Measurements from ENCODE around the gene WAPL.
"Not testable (repeated sequence)": the region's sequence is repeated elsewhere in the genome, so short reads cannot be mapped to it uniquely, and the experiment has no call there.

WAPL gene, protein sequence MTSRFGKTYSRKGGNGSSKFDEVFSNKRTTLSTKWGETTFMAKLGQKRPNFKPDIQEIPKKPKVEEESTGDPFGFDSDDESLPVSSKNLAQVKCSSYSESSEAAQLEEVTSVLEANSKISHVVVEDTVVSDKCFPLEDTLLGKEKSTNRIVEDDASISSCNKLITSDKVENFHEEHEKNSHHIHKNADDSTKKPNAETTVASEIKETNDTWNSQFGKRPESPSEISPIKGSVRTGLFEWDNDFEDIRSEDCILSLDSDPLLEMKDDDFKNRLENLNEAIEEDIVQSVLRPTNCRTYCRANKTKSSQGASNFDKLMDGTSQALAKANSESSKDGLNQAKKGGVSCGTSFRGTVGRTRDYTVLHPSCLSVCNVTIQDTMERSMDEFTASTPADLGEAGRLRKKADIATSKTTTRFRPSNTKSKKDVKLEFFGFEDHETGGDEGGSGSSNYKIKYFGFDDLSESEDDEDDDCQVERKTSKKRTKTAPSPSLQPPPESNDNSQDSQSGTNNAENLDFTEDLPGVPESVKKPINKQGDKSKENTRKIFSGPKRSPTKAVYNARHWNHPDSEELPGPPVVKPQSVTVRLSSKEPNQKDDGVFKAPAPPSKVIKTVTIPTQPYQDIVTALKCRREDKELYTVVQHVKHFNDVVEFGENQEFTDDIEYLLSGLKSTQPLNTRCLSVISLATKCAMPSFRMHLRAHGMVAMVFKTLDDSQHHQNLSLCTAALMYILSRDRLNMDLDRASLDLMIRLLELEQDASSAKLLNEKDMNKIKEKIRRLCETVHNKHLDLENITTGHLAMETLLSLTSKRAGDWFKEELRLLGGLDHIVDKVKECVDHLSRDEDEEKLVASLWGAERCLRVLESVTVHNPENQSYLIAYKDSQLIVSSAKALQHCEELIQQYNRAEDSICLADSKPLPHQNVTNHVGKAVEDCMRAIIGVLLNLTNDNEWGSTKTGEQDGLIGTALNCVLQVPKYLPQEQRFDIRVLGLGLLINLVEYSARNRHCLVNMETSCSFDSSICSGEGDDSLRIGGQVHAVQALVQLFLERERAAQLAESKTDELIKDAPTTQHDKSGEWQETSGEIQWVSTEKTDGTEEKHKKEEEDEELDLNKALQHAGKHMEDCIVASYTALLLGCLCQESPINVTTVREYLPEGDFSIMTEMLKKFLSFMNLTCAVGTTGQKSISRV (N-terminal part only)
- total RNA-seq = 216 to 250 (median 241) reads per million in 4 experiments

DNA sequence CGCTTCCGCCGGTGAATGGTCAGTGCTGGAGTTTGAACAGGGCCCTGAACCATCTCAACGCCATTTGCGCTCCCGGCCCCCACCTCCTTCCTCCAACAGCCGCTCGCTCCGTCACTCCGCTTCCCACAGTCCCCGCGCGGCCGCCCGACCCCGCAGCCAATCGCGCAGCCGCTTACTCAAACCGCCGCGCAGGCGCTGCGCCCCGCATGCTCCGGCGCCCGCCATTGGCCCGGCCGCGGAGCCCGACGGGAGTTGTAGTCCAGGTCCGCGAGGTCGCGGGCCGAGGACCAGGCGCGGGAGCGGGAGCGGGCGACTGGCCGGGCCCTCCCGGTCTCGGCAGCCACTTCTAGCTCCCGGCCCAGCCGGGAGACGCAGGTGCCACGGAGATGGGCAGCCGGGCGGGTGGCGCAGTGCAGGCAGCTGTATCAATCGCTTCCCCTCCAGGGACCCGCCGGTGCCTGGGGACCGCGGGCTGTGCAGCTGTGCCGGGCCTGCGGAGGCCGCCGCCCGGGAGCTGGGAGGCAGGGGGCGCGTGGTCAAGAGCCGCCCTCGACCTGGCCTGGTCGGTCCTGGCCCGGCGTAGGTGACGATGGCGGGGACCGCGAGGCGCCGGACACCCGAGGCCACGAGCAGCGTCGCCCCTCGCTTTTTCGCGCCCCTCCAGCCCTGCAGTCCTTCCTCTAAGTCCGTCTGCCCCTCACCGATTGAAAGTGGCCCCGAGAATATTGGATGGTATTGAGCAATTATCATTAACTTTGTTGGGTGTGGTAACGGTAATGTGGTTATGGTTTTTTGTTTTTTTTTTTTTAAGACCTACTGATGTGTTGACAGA, at the start of gene WAPL:
Gene WAPL, minus strand, starts transcription at position 115 of the 832 bp plus-strand sequence. CDS start 3,723 bp downstream, outside the sequence.
- DNase-seq = peak; percentile 90

DNA sequence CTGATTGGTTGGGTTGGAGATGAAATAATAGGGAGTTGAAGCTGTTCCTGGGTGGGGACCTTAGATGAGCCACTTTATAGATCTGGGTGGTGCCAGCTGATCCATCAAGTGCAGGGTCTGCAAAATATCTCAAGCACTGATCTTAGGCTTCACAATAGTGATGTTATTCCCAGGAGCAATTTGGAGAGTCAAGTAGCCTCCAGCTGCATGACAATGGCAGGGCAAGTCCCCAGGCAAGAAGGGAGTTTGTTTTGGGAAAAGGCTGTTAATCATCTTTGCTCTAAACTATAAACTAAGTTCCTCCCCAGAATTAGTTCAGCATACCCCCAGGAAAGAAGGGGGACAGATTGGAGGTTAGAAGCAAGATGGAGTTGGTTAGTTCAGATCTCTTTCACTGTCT, 47.7 kb upstream of the WAPL start:
- no peak for DNase-seq

DNA sequence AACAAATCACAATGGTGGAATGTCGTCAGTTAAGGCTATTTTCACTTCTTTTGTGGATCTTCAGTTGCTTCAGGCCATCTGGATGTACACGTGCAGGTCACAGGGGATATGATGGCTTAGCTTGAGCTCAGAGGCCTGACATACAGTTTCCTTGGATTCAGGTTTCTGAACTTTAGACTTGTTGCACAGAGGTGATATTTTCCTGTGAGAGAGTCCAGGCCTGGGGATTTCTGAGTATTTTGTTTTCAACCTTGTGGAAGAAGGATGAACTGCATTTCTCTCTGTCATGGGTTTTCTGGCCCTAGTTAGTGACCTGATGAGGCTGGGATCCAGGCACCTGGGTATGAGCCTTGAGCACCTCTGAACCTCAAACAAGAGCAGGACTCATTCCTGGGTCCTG, 44.9 kb upstream of the WAPL start:
- DNase-seq = not testable (repeated sequence)

DNA sequence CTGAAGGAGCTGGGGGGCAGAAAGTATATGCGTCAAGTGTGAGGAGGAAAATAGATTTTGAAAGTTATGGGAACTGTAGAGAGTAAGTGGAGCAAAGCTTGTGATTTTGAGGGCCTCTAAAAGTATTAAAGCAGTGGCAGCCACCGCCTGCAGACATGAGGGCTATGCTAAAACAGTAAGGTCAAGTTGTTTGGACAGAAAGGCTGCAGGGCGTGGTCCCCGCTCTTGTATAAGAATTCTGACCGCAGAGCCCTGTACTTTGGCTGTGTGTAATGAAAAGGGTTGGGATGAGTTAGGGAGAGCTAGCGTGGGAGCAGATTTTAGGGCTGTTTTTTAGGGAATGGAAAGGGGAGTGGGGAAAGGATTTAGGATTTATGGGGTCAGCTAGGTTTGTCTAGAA, 41.7 kb upstream of the WAPL start:
- not testable (repeated sequence) for DNase-seq

DNA sequence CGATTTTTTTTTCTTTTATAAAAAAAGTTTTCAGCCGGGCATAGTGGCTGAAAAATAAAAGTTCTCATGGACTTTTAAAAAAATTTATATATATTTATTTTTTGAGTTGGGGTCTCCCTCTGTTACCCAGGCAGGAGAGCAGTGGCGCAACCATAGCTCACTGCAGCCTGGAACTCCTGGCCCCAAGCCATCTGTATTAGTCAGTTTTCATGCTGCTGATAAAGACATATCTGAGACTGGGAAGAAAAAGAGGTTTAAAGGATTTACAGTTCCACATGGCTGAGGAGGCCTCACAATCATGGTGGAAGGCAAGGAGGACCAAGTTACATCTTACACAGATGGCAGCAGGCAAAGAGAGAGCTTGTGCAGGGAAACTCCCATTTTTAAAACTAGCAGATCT, 37.1 kb upstream of the WAPL start:
- DNase-seq = not testable (repeated sequence)

DNA sequence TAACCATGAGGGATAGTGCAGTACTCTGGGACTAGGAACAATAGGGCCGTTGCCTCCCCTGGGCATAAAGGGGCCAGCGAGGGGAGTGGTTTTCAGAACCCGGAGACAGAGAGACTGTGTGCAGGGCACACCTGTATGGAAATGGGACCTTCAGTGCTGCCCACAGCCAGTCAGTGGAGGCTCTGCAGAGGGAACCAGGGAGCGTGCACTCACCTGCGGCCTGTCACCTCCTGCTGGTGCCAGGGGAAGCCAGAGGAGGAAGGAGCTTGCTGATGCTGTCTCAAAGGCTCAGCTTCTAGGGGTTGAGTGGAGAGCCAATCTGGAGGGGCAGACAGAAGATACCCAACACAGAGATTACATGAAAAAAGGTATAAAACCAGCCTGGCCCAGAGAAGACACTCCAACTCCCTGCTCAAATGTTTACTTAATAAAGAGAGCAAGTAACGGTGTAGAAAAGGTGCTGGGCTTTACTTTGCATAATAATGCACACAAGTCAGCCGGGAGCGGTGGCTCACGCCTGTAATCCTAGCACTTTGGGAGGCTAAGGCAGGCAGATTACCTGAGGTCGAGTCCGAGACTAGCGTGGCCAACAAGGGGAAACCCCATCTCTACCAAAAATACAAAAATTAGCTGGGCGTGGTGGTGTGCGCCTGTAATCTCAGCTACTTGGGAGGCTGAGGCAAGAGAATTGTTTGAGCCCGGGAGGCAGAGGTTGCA, 35.5 kb upstream of the WAPL start:
- DNase-seq = no peak

DNA sequence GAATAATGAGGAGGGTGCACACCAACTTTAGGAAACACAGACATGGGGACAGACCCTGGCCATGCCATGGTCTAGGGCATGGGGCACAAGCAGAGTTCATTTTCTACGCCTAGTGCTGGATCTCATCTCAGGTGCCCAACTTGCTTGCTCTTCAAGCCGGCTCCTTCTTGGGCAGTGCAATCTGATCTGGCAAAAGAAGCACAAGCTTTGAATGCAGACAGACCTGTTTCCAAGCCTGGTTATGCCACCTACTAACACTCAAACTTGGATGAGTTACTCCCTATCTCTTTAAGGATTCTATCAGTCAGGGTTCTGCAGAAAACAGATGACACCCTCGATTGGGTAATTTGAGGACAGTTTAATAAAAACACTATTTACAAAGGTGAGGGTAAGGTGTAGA, 34.9 kb upstream of the WAPL start:
- DNase-seq = no peak

DNA sequence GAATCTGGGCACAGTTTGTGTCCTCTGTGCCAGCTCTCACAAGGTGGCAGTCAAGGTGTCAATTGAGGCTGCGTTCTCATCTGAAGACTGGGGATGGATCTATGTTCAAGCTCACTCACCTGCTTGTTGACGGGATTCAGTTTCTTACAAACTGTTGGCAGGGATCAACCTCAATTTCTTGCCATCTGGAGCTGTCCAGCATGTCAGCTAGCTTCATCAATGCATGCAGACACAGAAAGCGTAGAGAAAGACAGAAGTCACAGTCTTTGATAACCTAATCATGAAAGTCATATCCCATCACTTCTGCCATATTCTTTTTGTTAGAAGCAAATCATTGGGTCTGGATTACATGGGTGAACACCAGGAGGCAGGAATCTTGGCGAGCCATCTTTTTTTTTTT, 32.0 kb upstream of the WAPL start:
- no peak for DNase-seq

DNA sequence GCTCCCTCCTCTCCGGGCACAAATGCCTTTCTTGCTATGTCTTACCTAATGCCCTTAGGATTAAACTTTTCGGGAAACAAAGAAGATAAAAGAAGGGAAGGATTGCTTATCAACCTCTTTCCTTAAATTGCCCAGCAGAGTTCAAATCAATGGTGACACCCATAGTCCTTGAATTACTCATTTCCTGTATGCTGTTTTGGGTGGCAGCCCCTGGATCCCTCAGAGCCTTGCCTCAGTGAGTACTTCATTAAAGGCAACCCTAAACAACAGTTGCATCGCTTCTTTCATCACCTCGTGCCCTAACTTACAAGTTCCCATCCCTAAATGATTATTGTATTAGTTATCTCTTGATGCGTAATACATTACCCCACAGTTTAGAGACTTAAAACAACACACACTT, 31.6 kb upstream of the WAPL start:
- DNase-seq = no peak

DNA sequence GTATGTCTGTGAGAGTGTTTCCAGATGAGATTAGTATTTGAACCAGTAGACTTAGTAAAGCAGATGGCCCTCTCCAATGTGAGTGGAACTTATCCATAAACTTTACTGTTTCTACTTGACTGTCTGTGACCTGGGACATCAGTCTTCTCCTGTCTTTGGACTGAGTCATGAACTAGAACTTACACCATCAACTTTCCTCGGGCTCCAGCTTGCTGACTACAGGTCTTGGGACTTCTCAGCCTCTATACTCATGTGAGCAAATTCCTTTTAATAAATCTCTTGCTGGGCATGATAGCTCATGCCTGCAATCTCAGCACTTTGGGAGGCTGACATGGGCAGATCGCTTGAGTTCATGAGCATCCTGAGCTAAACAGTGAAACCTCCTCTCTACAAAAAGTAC, 25.7 kb upstream of the WAPL start:
- no peak for DNase-seq

DNA sequence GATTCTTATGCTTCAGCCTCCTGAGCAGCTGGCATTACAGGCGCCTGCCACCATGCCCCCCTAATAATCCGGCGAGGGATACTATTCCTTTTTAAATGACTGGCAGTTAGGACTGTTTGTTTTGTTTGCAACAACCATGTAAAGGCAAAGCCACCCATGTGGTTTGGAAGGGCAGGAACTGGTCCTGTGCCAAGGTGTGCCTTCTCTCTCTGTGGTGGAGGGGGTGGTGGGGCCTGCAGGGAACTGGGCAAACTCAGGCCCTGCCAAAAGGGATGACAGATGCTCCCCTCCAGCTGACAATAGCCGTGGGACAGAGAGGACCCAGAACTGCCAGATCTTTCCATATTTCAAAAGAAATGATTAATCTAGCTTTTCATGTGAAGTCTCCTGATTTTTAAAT, 23.5 kb upstream of the WAPL start:
- no peak for DNase-seq

DNA sequence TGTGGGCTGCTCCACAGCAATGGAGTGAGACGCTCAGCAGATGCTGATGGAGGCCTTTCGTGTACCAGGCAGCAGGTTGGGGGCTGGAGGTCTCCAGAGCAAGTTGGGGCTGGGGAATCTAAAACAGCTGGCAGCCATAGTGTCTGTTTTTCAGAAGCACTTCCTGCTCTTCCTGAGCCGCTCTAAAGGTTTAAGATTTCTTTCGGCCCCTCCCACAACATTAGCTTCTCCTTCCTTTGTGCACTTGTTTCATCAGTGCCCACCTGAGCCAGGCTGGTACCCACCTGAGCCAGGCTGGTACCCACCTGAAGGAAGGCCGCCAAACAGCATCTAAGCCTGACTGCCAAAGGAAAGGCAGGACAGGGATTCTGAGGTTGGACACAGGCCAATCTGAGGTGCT, 18.4 kb upstream of the WAPL start:
- DNase-seq = no peak

DNA sequence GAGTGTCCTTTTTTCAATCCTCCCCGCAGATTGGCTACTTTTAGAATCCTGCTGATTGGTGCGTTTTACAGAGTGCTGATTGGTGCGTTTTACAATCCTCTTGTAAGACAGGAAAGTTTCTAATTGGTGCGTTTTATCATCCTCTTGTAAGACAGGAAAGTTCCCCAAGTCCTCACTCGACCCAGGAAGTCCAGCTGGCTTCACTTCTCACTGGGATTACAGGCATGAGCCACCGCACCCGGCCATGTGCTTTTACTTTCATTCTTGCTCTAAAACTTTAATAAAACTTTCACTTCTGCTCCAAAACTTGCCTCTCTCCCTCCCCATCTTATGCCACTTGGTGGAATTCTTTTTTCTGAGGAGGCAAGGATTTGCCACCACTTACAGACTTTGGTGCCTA, 17.0 kb upstream of the WAPL start:
- no peak for DNase-seq

DNA sequence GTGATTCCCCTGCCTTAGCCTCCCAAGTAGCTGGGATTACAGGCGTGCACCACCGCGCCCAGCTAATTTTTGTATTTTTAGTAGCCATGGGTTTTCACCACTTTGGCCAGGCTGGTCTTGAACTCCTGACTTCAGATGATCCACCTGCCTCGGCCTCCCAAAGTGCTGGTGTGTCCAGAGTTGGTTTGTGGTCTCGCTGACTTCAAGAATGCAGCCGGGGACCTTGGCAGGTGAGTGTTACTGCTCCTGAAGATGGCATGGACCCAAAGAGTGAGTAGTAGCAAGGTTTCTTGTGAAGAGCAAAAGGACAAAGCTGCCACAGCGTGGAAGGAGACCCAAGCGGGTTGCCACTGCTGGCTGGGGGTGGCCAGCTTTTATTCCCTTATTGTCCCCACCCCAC, 16.4 kb upstream of the WAPL start:
- DNase-seq = not testable (repeated sequence)

DNA sequence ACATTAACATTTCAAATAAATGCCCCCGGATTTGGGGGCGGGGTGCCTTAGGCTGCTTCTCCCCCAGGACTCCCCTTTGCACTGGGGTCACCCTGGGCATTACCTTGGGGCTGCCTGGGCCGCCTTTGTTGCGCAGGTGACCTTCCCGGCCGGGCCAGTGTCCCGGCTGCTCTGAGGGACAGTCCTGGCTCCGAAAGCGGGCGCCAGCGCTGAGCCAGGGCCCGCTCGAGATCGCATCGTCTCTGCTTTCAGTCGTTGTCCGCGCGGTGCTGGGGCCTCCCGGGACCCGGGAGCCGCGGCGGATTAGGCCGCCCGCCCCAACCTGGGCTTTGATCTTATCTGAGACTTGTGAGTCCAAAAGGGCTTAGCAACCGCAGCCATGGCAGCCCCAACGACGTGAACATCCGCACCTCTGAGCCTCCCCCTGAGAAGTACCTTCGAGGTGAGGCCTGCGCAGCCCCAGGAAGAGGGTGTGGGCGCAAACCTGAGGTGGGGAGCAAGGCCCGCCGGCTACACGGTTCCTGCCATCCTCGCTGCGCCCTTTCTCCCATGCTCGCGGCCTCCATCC, 14.8 kb upstream of the WAPL start:
- DNase-seq = peak; percentile 40

DNA sequence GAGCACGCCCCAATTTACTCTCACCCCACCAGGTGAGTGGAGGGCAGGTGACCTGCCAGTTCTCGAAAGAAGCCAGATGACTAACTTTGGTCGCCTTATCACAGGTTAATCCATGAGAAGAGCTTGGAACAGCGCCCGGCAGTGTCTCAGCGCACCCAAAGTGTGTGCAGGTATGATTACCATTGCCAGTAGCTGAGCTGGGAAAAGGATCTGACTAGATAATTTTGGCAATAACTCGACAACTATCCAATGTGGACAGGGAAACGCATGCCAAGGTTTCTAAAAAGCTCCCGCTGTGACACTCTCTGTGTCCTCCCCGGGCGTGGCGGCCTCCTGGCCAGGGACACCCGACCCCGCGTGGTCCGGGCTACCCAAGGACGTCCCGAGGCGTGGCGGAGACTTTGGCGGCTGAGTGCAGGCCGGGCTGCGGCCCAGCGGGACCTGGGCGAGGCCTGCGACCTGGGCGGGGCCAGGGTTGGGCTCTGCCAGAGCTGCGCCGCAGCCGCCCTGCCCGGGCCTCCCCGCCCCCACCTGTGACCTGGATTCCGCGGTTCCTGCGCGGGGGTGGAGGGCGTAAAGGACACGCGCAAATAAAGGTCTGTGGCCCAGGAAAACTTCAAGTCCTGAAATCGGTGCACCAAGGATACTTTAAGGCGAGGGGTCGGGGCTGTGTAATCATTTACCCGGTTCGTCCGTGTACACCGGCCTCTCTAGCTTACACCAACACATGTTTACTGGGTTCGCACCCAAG, 13.7 kb upstream of the WAPL start:
- no peak for DNase-seq

DNA sequence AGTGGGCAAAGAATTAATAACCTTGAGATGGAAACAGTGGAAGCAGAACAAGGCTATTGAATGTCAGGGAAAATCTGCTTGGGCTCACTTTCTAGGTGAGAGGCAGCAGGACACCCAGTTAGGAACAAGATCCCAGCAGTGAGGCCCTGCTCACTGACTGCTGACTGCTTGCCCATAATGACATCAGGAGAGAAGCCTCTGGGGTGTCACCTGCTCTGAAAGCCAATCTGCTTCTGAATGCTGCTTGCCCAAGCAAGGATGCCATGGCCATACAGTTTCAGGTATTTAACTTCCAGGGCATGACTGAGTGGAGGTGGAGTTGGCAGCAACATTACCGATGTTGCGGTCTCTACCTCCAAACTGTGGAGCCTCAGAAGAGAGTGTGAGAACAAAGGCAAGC, 11.7 kb upstream of the WAPL start:
- no peak for DNase-seq

DNA sequence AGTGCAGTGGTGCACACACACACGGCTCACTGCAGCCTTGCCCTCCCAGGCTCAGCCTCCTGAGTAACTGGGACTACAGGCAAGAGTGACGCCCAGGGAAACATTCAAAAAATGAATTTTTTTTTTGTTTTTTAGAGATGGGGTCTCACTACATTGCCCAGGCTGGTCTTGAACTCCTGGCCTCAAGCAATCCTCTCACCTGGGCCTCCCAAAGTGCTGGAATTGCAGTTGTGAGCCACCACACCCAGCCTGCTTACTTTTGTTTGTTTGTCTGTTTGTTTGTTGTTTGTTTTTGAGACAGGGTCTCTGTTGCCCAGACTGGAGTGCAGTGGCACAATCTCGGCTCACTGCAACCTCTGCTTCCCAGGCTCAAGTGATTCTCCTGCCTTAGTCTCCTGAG, 7.1 kb upstream of the WAPL start:
- DNase-seq = not testable (repeated sequence)

DNA sequence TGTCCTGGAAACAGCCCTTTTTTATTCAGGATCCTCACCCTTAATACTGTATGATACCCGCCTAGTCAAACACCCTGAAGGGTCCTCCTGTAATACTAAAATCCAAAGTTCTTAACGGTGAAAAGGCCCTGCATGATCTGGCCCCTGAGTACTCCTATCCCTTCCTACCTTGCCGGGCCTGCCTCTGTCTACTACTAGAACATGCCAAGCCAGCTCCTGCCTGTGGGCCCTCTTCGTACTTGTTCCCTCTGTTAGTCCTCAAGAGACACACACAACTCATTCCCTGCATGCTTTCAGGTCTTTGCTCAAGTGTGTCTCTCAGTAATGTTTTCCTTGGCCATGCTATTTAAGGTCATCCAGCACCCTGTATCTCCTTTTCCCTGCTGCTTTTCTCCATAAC, 5.0 kb upstream of the WAPL start:
- DNase-seq = no peak

DNA sequence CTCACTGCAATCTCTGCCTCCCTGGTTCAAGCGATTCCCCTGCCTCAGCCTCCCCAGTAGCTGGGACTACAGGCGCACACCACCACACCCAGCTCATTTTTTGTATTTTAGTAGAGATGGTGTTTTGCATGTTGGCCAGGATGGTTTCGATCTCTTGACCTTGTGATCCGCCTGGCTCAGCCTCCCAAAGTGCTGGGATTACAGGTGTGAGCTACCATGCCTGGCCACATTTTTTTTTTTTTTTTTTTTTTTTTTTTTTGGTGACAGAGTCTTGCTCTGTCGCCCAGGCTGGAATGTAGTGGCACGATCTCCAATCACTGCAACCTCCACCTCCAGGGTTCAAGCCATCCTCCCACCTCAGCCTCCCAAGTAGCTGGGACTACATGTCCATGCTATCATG, 4.1 kb upstream of the WAPL start:
- not testable (repeated sequence) for DNase-seq

All from effector CD8-positive, alpha-beta T cell (primary cell).